Activated T-helper 2 cell treated with anti-CD3 and anti-CD28 coated beads, Interferon-gamma antibody, Interleukin-2, Interleukin-4, amounts not matched to agents 10 μg/mL and 5 μg/mL and 100 μg/mL, durations not matched to agents 14 hours and 24 hours and 36 hours (primary cell): Measurements from ENCODE around the gene PUS3. TPM values are rescaled to one million over a fixed set of nuclear protein-coding genes. Genes with fewer than 3 reads are reported as not detected.
A peak's percentile ranks its signal among the peaks of the same experiment; 100 is the strongest.

Experiments used
- DNase-seq: peaks from one replicate; pipeline ENCODE4 v3.0.0; 2021; ENCODE audit warnings: low spot score
- H3K27ac Mint-ChIP-seq: one replicate; pipeline ENCODE4 v1.8.0; 2021; ENCODE audit warnings: mixed read lengths
- H3K27me3 Mint-ChIP-seq: one replicate; pipeline ENCODE4 v1.8.0; 2021; ENCODE audit warnings: low read depth, mixed read lengths
- H3K36me3 Mint-ChIP-seq: one replicate; pipeline ENCODE4 v1.8.0; 2021; ENCODE audit warnings: low read depth, mixed read lengths
- H3K4me1 Mint-ChIP-seq: one replicate; pipeline ENCODE4 v1.8.0; 2021; ENCODE audit warnings: low read depth, mixed read lengths
- H3K4me3 Mint-ChIP-seq: one replicate; pipeline ENCODE4 v1.8.0; 2021; ENCODE audit warnings: low read depth, mild to moderate bottlenecking, moderate library complexity, mixed read lengths
- H3K9me3 Mint-ChIP-seq: one replicate; pipeline ENCODE4 v1.8.0; 2021; ENCODE audit warnings: mixed read lengths
- intact Hi-C: fragments of 100-400 bp; cut with micrococcal nuclease; formaldehyde crosslinking; loops from one replicate; pipeline ENCODE4 v1.15.1; 2023
- total RNA-seq: library from RNA; stranded (reverse); gene quantifications from 2 replicates; pipeline ENCODE4 v1.2.3, GENCODE V29; 2022

The PUS3 gene
- total RNA-seq, 1 donor from 2014 or later: 16.0 TPM

GRCh38 chr11:125945011-125945796 lies 42.2 kb upstream of the PUS3 start:
- Mint-ChIP-seq H3K4me1 (peaks cover 5% of the 10 kb centered on the region), H3K27ac (no peak overlapping the region), H3K9me3 (no peaks in the 10 kb centered on the region), H3K4me3 (no peak overlapping the region), H3K36me3 (no peaks in the 10 kb centered on the region), H3K27me3 (no peaks in the 10 kb centered on the region)
- intact Hi-C loops: no loop called here
- DNase-seq: no peak

GRCh38 chr11:125944350-125945010 lies 41.5 kb upstream of the PUS3 start:
- intact Hi-C loops: no loop called here
- Mint-ChIP-seq H3K36me3 (no peaks in the 10 kb centered on the region), H3K9me3 (no peaks in the 10 kb centered on the region), H3K27me3 (no peaks in the 10 kb centered on the region), H3K27ac (no peak overlapping the region), H3K4me1 (peaks cover 5% of the 10 kb centered on the region), H3K4me3 (no peak overlapping the region)
- no peak for DNase-seq

GRCh38 chr11:125943661-125944349 lies 40.8 kb upstream of the PUS3 start:
- Mint-ChIP-seq H3K9me3 (no peaks in the 10 kb centered on the region), H3K4me1 (peaks cover 5% of the 10 kb centered on the region), H3K27ac (no peak overlapping the region), H3K27me3 (no peaks in the 10 kb centered on the region), H3K4me3 (no peak overlapping the region), H3K36me3 (no peaks in the 10 kb centered on the region)
- no peak for DNase-seq
- intact Hi-C loops: no loop called here

GRCh38 chr11:125942771-125943428 lies 39.9 kb upstream of the PUS3 start:
- intact Hi-C loops: loop anchor here (1.0 kb wide), 1 partner anchor 251 kb away; no protein-coding TSS in a partner anchor
- Mint-ChIP-seq H3K9me3 (no peaks in the 10 kb centered on the region), H3K4me3 (no peak overlapping the region), H3K27ac (no peak overlapping the region), H3K36me3 (no peaks in the 10 kb centered on the region), H3K27me3 (no peaks in the 10 kb centered on the region), H3K4me1 (peaks cover 9% of the 10 kb centered on the region)
- no peak for DNase-seq

GRCh38 chr11:125941619-125942611 lies 38.9 kb upstream of the PUS3 start:
- intact Hi-C loops: loop anchor here (1.0 kb wide), 1 partner anchor 252 kb away; no protein-coding TSS in a partner anchor
- H3K4me3 Mint-ChIP-seq: no peak overlapping the region

GRCh38 chr11:125941267-125941618 lies 38.2 kb upstream of the PUS3 start:
- no peak for DNase-seq
- H3K36me3 Mint-ChIP-seq: no peaks in the 10 kb centered on the region
- H3K4me3 Mint-ChIP-seq: no peak overlapping the region
- H3K27ac Mint-ChIP-seq: no peak overlapping the region
- no peaks in the 10 kb centered on the region for H3K27me3 Mint-ChIP-seq
- H3K4me1 Mint-ChIP-seq: peaks cover 9% of the 10 kb centered on the region
- intact Hi-C loops: no loop called here
- H3K9me3 Mint-ChIP-seq: no peaks in the 10 kb centered on the region

More at GRCh38 chr11:125941619-125942611, 38.9 kb upstream of the PUS3 start:
- Mint-ChIP-seq H3K36me3 (no peaks in the 10 kb centered on the region), H3K27me3 (no peaks in the 10 kb centered on the region), H3K9me3 (no peaks in the 10 kb centered on the region), H3K27ac (no peak overlapping the region), H3K4me1 (peaks cover 9% of the 10 kb centered on the region)
- DNase-seq: peak; percentile 22

- Mint-ChIP-seq H3K27me3 (no peaks in the 10 kb centered on the region), H3K4me1 (peaks cover 9% of the 10 kb centered on the region), H3K4me3 (no peak overlapping the region), H3K9me3 (no peaks in the 10 kb centered on the region), H3K36me3 (no peaks in the 10 kb centered on the region), H3K27ac (no peak overlapping the region)
- no peak for DNase-seq
- intact Hi-C loops: no loop called here
Observed at GRCh38 chr11:125940145-125940544, 37.1 kb upstream of the PUS3 start.

GRCh38 chr11:125939081-125939521 lies 36.1 kb upstream of the PUS3 start:
- no peak overlapping the region for H3K27ac Mint-ChIP-seq
- intact Hi-C loops: no loop called here
- no peak for DNase-seq
- H3K36me3 Mint-ChIP-seq: no peaks in the 10 kb centered on the region
- H3K4me3 Mint-ChIP-seq: no peak overlapping the region
- H3K27me3 Mint-ChIP-seq: no peaks in the 10 kb centered on the region
- no peaks in the 10 kb centered on the region for H3K9me3 Mint-ChIP-seq
- H3K4me1 Mint-ChIP-seq: peaks cover 9% of the 10 kb centered on the region

- peaks cover 9% of the 10 kb centered on the region for H3K4me1 Mint-ChIP-seq
- no peak overlapping the region for H3K27ac Mint-ChIP-seq
- H3K36me3 Mint-ChIP-seq: no peaks in the 10 kb centered on the region
- H3K27me3 Mint-ChIP-seq: peaks cover 1% of the 10 kb centered on the region
- H3K9me3 Mint-ChIP-seq: no peaks in the 10 kb centered on the region
- intact Hi-C loops: no loop called here
- H3K4me3 Mint-ChIP-seq: no peak overlapping the region
- no peak for DNase-seq
Observed at GRCh38 chr11:125938418-125938817, 35.4 kb upstream of the PUS3 start.

GRCh38 chr11:125935618-125936199 lies 32.7 kb upstream of the PUS3 start:
- H3K27me3 Mint-ChIP-seq: peaks cover 4% of the 10 kb centered on the region
- peaks cover 6% of the 10 kb centered on the region for H3K4me1 Mint-ChIP-seq
- intact Hi-C loops: no loop called here
- no peaks in the 10 kb centered on the region for H3K36me3 Mint-ChIP-seq
- no peak overlapping the region for H3K27ac Mint-ChIP-seq
- no peak for DNase-seq
- no peaks in the 10 kb centered on the region for H3K9me3 Mint-ChIP-seq
- H3K4me3 Mint-ChIP-seq: no peak overlapping the region

- Mint-ChIP-seq H3K27me3 (peaks cover 5% of the 10 kb centered on the region), H3K4me1 (peaks cover 6% of the 10 kb centered on the region), H3K4me3 (no peak overlapping the region), H3K27ac (no peak overlapping the region), H3K36me3 (no peaks in the 10 kb centered on the region), H3K9me3 (no peaks in the 10 kb centered on the region)
- no peak for DNase-seq
- intact Hi-C loops: no loop called here
Observed at GRCh38 chr11:125935056-125935455, 32.0 kb upstream of the PUS3 start.
